ENCODE measurements around the gene TMEM106C.
A peak's percentile ranks its signal among the peaks of the same experiment; 100 is the strongest.

TMEM106C gene, protein sequence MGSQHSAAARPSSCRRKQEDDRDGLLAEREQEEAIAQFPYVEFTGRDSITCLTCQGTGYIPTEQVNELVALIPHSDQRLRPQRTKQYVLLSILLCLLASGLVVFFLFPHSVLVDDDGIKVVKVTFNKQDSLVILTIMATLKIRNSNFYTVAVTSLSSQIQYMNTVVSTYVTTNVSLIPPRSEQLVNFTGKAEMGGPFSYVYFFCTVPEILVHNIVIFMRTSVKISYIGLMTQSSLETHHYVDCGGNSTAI

DNA sequence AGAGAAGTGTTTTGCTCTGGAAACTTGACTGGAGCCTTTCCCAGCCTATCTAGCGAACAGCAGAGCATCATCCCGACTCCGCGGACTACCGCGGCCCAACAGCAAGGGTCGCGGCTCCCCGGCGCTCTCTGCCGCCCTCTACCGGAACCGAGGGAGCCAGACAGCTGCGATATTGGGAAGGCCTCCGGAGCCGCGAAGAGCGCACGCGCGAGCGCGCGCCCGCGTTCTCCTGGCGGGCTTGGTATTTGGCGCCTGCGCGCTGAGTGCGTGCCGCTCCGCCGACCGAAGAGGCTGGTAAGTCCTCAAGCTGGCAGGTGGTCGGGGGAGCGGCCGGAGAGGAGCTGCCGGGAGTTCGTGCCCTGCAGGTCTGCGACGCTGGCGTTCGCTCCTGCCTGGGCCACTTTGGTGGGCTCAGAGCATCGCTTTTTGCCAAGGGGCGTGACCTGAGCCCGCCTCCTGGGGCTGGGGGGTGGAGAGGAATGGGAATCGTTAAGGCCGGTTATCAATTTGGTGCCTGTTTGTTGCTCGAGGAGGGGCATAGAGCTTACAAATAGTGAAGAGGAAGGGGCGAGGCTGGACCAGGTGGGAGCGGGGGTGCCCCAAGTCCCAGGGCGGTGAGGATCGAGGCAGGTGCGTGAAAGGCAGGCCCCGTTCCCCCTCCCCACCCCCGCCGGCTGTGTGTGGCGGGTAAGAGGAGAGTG is at the start of gene TMEM106C:
Gene TMEM106C, plus strand, starts transcription at position 257 of the 701 bp plus-strand sequence. CDS start 641 bp downstream, outside the sequence.
- peak within 1 kb of the TSS; percentile 92 for H3K4me3 ChIP-seq (ENCODE audit: low read depth, low read length)
- TF ChIP-seq CTCF (IDR thresholded peaks at IDR 0.05; ENCODE audit: borderline replicate concordance, insufficient read depth, low read depth, low read length) = peak; percentile 99

DNA sequence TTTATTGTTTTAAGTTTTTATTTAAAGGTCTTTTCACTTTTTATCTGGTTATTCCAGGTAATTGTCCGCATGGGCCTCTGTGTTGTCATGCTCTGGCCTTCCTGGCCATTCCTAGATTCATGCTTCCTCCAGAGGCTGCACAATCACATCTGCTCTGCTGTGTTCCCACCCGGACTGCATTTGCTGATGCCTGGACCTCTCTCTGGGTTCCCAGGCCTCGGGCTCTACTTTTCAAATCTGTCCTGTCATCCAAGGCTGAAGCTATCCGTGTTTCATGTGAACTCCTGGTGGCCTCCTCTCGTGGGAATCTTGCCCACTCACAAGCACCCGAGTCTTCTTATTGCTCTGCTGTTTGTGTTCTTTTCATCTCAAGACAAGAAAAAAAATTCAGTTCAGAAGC is 42.5 kb upstream of the TMEM106C start:
- no peak for TF ChIP-seq CTCF (IDR thresholded peaks at IDR 0.05; ENCODE audit: borderline replicate concordance, insufficient read depth, low read depth, low read length)
- H3K4me3 ChIP-seq (ENCODE audit: low read depth, low read length) = no peak overlapping the region

DNA sequence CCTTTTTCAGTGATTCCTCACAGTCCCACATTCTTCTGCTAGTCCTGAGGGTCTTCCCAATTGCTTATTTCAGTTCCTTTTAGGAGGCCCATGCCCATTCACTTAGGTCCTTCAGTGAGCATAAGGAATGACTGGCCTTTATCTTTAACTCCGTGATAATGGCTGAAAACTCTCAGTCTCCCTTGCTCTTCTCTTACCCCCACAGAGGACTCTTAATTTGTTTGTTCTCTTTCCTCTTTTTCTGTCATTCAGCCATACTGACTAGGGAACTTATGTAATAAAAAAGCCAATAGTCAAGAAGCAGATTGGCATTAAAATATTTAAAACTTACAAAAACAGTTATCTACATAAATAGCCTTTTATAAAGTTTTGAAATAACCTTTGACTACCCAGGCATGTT is 41.5 kb upstream of the TMEM106C start:
- no peak for TF ChIP-seq CTCF (IDR thresholded peaks at IDR 0.05; ENCODE audit: borderline replicate concordance, insufficient read depth, low read depth, low read length)
- H3K4me3 ChIP-seq (ENCODE audit: low read depth, low read length) = no peak overlapping the region

DNA sequence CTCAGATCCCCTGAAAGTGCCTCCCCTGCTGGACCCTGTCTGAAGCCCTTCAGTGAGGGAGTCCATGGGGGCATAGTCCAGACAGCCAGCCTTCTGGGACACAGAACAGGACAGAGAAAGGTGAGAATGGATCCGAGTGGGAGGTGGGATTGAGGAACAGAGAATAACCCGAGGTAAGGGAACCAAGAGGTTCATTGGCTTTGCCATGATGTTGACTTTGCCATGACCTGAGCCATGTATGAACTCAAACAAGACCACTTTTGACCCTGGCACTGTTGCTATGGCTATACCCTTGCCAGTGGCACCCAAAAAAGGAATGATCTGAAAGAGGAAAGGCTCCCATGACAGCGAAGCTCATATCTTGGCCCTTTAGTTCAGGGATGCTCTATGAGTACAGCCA is 36.0 kb upstream of the TMEM106C start:
- no peak for TF ChIP-seq CTCF (IDR thresholded peaks at IDR 0.05; ENCODE audit: borderline replicate concordance, insufficient read depth, low read depth, low read length)
- H3K4me3 ChIP-seq (ENCODE audit: low read depth, low read length) = no peak overlapping the region

DNA sequence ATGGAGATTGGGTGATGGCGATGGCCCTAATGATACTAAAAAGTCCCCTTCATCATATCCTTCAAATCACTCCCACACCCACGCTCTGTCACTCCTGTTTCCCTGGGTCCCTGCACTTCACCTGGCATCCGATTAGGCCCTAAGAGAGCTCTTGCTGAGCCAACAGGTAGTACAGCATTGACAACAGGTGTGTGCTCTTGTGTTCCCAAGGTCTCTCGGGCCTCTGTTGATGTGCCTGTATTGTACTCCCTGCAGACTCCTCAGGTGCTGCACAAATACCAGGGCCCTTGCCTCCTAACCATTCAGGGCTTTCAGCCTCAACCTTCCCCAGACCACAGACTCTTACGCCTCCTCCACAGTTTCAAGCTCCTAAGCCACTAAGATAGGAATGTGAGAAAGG is 32.8 kb upstream of the TMEM106C start:
- H3K4me3 ChIP-seq (ENCODE audit: low read depth, low read length) = no peak overlapping the region
- TF ChIP-seq CTCF (IDR thresholded peaks at IDR 0.05; ENCODE audit: borderline replicate concordance, insufficient read depth, low read depth, low read length) = no peak

DNA sequence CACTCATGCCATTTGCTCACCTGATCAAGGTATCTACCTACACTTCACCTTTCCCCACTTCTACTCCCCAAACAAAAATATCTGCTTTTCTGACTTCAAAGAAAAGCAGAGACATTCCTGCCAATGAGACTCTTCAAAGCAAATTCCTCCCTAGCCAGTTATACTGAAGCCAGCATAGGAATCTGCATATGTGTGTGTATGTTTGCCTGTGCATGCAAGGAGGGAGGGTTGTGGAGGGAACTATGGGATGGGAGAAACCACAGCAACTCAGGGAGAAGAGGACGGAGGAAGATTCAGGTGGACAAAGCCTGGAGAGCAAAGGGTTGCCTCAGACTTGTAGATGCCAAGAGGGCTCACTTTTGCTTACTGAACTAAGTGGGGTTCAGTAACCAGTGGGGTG is 32.2 kb upstream of the TMEM106C start:
- TF ChIP-seq CTCF (IDR thresholded peaks at IDR 0.05; ENCODE audit: borderline replicate concordance, insufficient read depth, low read depth, low read length) = no peak

DNA sequence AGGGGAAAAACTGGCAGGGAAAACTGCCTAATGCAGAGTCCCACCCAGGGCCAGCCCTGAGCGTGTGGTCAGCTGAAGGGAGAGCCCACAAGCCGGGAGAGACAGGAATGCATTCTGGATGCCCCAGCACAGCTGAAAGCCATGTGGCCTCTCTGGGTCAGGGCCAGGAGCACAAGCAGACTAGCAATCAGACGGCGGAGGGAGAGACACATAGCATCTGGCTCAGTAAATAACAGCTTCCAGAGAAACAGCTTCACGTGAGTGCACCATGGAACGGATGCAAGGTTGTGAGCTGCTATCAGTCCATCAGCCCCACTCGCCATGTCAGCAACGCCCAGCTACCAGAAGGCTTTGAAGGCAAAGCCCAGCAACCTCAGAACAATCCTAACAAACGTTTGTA is 28.2 kb upstream of the TMEM106C start:
- H3K4me3 ChIP-seq (ENCODE audit: low read depth, low read length) = no peak overlapping the region
- no peak for TF ChIP-seq CTCF (IDR thresholded peaks at IDR 0.05; ENCODE audit: borderline replicate concordance, insufficient read depth, low read depth, low read length)

More for the DNA sequence above, 32.2 kb upstream of the TMEM106C start:
- no peak overlapping the region for H3K4me3 ChIP-seq (ENCODE audit: low read depth, low read length)

Measured in GM12875 (cell line).